ENCODE results near the gene MTMR4. TPM values are rescaled to one million over a fixed set of nuclear protein-coding genes. Genes with fewer than 3 reads are reported as not detected.

MTMR4 gene
- total and polyA plus RNA-seq, 2 experiments from 2014 or later: 25.2 to 47.8 TPM

DNA sequence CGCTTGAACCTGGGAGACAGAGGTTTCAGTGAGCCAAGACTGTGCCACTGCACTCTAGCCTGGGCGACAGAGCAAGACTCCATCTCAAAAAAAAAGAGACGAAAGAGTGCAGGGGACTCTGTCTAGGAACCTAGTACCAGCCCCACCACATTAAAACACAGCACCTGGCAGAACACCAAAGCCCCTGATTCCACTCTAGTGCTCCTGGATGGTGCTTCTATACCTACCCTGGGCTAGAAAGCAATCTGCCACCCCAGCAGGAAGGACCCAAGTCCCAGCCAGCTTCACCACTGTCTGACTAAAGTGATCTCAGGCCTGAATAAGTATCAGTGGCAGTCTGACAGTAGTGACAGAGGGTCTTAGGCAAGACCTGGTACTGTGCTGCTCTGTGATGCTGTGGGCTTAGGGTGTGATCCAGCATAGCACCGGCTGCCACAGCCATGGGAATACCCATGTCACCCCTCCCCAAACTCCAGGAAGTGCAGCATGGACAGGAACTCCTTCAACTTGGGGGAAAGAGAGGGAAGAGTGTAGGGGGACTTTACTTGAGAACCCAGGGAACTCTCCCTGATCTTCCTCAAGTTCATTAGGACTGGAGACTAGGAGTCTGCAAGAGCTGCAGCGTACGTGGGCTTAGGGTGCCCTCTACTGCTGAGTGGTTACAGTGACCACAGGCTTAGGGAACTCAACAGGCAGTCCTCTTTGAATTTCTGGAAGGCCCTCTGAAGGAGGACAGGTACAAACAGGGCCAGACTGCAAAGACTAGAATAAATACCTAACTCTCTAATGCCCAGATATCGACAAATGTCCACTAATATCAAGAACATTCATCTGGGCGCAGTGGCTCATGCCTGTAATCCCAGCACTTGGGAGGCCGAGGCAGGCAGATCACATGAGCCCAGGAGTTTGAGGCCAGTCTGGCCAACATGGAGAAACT lies 67.1 kb downstream of the MTMR4 start:
- H3K27ac ChIP-seq: no peak overlapping the region

DNA sequence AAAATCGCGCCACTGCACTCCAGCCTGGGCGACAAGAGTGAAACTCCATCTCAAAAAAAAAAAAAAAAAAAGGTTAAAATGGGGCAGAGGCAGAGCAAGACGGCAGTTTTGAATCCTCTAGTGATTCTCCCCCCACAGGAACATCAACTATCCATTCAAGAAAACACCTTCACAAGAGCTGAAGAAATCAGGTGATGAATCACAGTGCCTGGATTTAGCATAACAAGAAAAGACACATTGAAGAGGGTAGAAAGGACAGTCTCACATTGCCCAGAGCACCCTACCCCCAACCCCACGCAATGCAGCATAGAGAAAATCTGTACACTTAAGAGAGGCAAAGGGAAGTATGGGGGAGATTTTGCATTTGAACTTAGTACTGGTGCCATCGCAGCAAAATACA lies 68.4 kb downstream of the MTMR4 start:
- no peak overlapping the region for H3K4me2 ChIP-seq
- DNase-seq (ENCODE audit: low spot score): no peak
- no peaks in the 10 kb centered on the region for H4K20me1 ChIP-seq (ENCODE audit: insufficient read depth, poor library complexity, severe bottlenecking)
- 84% methylated on average over 6 of the region's 6 CpGs for WGBS (ENCODE audit: low lambda C conversion rate, missing lambda C conversion rate)
- H3K9me2 ChIP-seq (replicated peaks; ENCODE audit: insufficient read depth): no peaks in the 10 kb centered on the region
- no peaks in the 10 kb centered on the region for H3K79me2 ChIP-seq
- no peaks in the 10 kb centered on the region for H3K36me3 ChIP-seq (replicated peaks; ENCODE audit: insufficient read depth, low read depth)
- H3K27me3 ChIP-seq: no peaks in the 10 kb centered on the region
- TF ChIP-seq EZH2 (IDR thresholded peaks at IDR 0.05; ENCODE audit: borderline replicate concordance) (no peak), EZH2phosphoT487 (IDR thresholded peaks at IDR 0.05; ENCODE audit: low read depth, severe bottlenecking, unreplicated experiment) (no peak)
- TF ChIP-seq, protein P1, sequence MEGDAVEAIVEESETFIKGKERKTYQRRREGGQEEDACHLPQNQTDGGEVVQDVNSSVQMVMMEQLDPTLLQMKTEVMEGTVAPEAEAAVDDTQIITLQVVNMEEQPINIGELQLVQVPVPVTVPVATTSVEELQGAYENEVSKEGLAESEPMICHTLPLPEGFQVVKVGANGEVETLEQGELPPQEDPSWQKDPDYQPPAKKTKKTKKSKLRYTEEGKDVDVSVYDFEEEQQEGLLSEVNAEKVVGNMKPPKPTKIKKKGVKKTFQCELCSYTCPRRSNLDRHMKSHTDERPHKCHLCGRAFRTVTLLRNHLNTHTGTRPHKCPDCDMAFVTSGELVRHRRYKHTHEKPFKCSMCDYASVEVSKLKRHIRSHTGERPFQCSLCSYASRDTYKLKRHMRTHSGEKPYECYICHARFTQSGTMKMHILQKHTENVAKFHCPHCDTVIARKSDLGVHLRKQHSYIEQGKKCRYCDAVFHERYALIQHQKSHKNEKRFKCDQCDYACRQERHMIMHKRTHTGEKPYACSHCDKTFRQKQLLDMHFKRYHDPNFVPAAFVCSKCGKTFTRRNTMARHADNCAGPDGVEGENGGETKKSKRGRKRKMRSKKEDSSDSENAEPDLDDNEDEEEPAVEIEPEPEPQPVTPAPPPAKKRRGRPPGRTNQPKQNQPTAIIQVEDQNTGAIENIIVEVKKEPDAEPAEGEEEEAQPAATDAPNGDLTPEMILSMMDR (IDR thresholded peaks at IDR 0.05; ENCODE audit: poor library complexity): no peak
- no peak overlapping the region for H2AFZ ChIP-seq
- no peak overlapping the region for H3K27ac ChIP-seq
- no peaks in the 10 kb centered on the region for H3K9me3 ChIP-seq (ENCODE audit: low read depth)
- H3K4me3 ChIP-seq: no peak overlapping the region
- H3K4me1 ChIP-seq (ENCODE audit: insufficient read depth): no peaks in the 10 kb centered on the region

More for the DNA sequence above, 67.1 kb downstream of the MTMR4 start:
- no peaks in the 10 kb centered on the region for H3K79me2 ChIP-seq
- H4K20me1 ChIP-seq (ENCODE audit: insufficient read depth, poor library complexity, severe bottlenecking): no peaks in the 10 kb centered on the region
- H3K27me3 ChIP-seq: no peaks in the 10 kb centered on the region
- H3K9me3 ChIP-seq (ENCODE audit: low read depth): no peaks in the 10 kb centered on the region
- no peaks in the 10 kb centered on the region for H3K4me1 ChIP-seq (ENCODE audit: insufficient read depth)
- WGBS (ENCODE audit: low lambda C conversion rate, missing lambda C conversion rate): 64% methylated on average over 9 of the region's 9 CpGs
- no peaks in the 10 kb centered on the region for H3K9me2 ChIP-seq (replicated peaks; ENCODE audit: insufficient read depth)
- DNase-seq (ENCODE audit: low spot score): peak; percentile 81
- no peak overlapping the region for H3K4me3 ChIP-seq
- no peaks in the 10 kb centered on the region for H3K36me3 ChIP-seq (replicated peaks; ENCODE audit: insufficient read depth, low read depth)
- no peak overlapping the region for H3K4me2 ChIP-seq
- H2AFZ ChIP-seq: no peak overlapping the region
- TF ChIP-seq EZH2phosphoT487 (IDR thresholded peaks at IDR 0.05; ENCODE audit: low read depth, severe bottlenecking, unreplicated experiment): no peak
- TF ChIP-seq, protein P1 (IDR thresholded peaks at IDR 0.05; ENCODE audit: poor library complexity): peak; percentile 71

Other genes starting within 250 kb of the MTMR4 start
- 0.13 TPM in 1 of 2 replicates, not detected in the other for gene MPO, start 233.7 kb downstream of the MTMR4 start, total RNA-seq
- gene MPO, start 233.7 kb downstream of the MTMR4 start, polyA plus RNA-seq: not detected in 2 replicates
- gene TSPOAP1, start 185.8 kb downstream of the MTMR4 start, total RNA-seq: 10.0 and 15.4 TPM in 2 replicates
- gene TSPOAP1, start 185.8 kb downstream of the MTMR4 start, polyA plus RNA-seq: 17.8 and 19.0 TPM in 2 replicates
- gene SUPT4H1, start 162.4 kb downstream of the MTMR4 start, total RNA-seq: 54.5 and 62.1 TPM in 2 replicates
- gene SUPT4H1, start 162.4 kb downstream of the MTMR4 start, polyA plus RNA-seq: 91.3 and 108 TPM in 2 replicates
- 6.5 and 10.1 TPM in 2 replicates for gene RNF43, start 97.1 kb downstream of the MTMR4 start, total RNA-seq
- 7.9 and 12.4 TPM in 2 replicates for gene RNF43, start 97.1 kb downstream of the MTMR4 start, polyA plus RNA-seq
- 0.03 TPM in 1 of 2 replicates, not detected in the other for gene HSF5, start 26.2 kb downstream of the MTMR4 start, total RNA-seq
- gene HSF5, start 26.2 kb downstream of the MTMR4 start, polyA plus RNA-seq: not detected in 2 replicates
- gene TEX14, start 177.4 kb upstream of the MTMR4 start, total RNA-seq: 0.04 and 0.07 TPM in 2 replicates
- 0.05 TPM in 1 of 2 replicates, not detected in the other for gene TEX14, start 177.4 kb upstream of the MTMR4 start, polyA plus RNA-seq
- 16.3 and 19.2 TPM in 2 replicates for gene RAD51C, start 178.0 kb upstream of the MTMR4 start, total RNA-seq
- gene RAD51C, start 178.0 kb upstream of the MTMR4 start, polyA plus RNA-seq: 41.6 and 46.9 TPM in 2 replicates
- 0.77 and 0.80 TPM in 2 replicates for gene PPM1E, start 241.2 kb upstream of the MTMR4 start, total RNA-seq
- 0.42 TPM in 1 of 2 replicates, not detected in the other for gene PPM1E, start 241.2 kb upstream of the MTMR4 start, polyA plus RNA-seq